A549 (cell line): ENCODE results near the gene FBLN5. TPM values are rescaled to one million over a fixed set of nuclear protein-coding genes. Genes with fewer than 3 reads are reported as not detected.

Experiments used
- ATAC-seq, 2 experiments: fragments of 200-7000 bp in 1 of 2; fragments of >200 bp in 1 of 2; cut with Nextera tagmentation in 1 of 2; cut with Tn5 transposase in 1 of 2; 3 replicates each; pipeline versions ENCODE4 v1.8.0 to v1.9.1; 2018 to 2020; ENCODE audit warnings: mild to moderate bottlenecking in 1 of 2, moderate library complexity in 1 of 2
- CTCF ChIA-PET: fragments of 300-600 bp; sonication (Branson Sonifier 250); formaldehyde crosslinking; extraction: SDS; loops from one replicate; lab custom pipeline; 2021; ENCODE audit warnings: antibody characterized with exemption, inconsistent platforms; lab: Yijun Ruan, JAX
- POLR2A ChIA-PET: fragments of 350-600 bp; formaldehyde crosslinking; extraction: SDS; loops from one replicate; lab custom pipeline; 2021; ENCODE audit warnings: antibody characterized with exemption, inconsistent platforms; lab: Yijun Ruan, JAX
- DNase-seq, 2 experiments: peaks; one replicate each; pipeline versions ENCODE4 v3.0.0 to v3.0.0-alpha.2; 2011 to 2016; ENCODE audit warnings: low read depth in 1 of 2, low spot score in 1 of 2
- FAIRE-seq: peaks from 2 replicates; lab custom pipeline; 2011; peaks lifted over from hg19 to GRCh38; lab: Jason Lieb, UNC
- H3K27ac ChIP-seq, 2 experiments: fragments of >200 bp; sonication (Bioruptor Twin); formaldehyde crosslinking; 3 replicates each; pipeline ENCODE4 v1.5.1; 2016 to 2017
- H3K4me1 ChIP-seq: fragments of >200 bp; sonication (Bioruptor Twin); formaldehyde crosslinking; 3 replicates; pipeline ENCODE4 v1.6.1; 2016
- H3K4me2 ChIP-seq: fragments of >200 bp; sonication (Bioruptor Twin); formaldehyde crosslinking; 3 replicates; pipeline ENCODE4 v1.6.1; 2016
- H3K4me3 ChIP-seq: fragments of >200 bp; sonication (Bioruptor Twin); formaldehyde crosslinking; 3 replicates; pipeline ENCODE4 v1.5.1; 2016
- H3K9me3 ChIP-seq: fragments of >200 bp; sonication (Bioruptor Twin); formaldehyde crosslinking; 3 replicates; pipeline ENCODE4 v1.6.1; 2016
- ATOH8 ChIP-seq: fragments of 250-450 bp; sonication (Bioruptor Pico); IDR thresholded peaks from 2 replicates; pipeline ENCODE4 v1.5.0; 2020; ENCODE audit warnings: low read depth, mild to moderate bottlenecking, moderate library complexity
- BHLHE40 ChIP-seq: IDR thresholded peaks from 2 replicates; pipeline ENCODE4 v1.6.1; 2012; ENCODE audit warnings: low read depth, low read length, inconsistent platforms
- CBX2 ChIP-seq: fragments of 200-600 bp; sonication (generic); IDR thresholded peaks from 2 replicates; pipeline ENCODE4 v1.6.1; 2016; ENCODE audit warnings: low read depth, mild to moderate bottlenecking, borderline replicate concordance
- CHD4 ChIP-seq: fragments of 200-600 bp; sonication (generic); IDR thresholded peaks from 2 replicates; pipeline ENCODE4 v1.6.1; 2016; ENCODE audit warnings: antibody characterized with exemption, mild to moderate bottlenecking, borderline replicate concordance
- EHMT2 ChIP-seq: fragments of 200-600 bp; sonication (generic); IDR thresholded peaks from 2 replicates; pipeline ENCODE4 v1.6.1; 2016; ENCODE audit warnings: antibody characterized with exemption, low read depth, mild to moderate bottlenecking, moderate library complexity
- ELK1 ChIP-seq: fragments of 150-350 bp; IDR thresholded peaks from 2 replicates; pipeline ENCODE4 v1.6.1; 2014; ENCODE audit warnings: low read depth, mild to moderate bottlenecking, low read length
- ESRRA ChIP-seq: fragments of 150-350 bp; IDR thresholded peaks from 2 replicates; pipeline ENCODE4 v1.6.1; 2014; ENCODE audit warnings: mild to moderate bottlenecking, low read length, borderline replicate concordance
- HMGXB4 ChIP-seq: fragments of 250-450 bp; sonication (Bioruptor Pico); IDR thresholded peaks from 2 replicates; pipeline ENCODE4 v1.5.0; 2021; ENCODE audit warnings: mild to moderate bottlenecking, moderate library complexity, borderline replicate concordance
- HOXB13 ChIP-seq: fragments of 250-450 bp; sonication (Bioruptor Pico); IDR thresholded peaks from 2 replicates; pipeline ENCODE4 v1.5.0; 2020; ENCODE audit warnings: low read depth, mild to moderate bottlenecking, moderate library complexity
- JUN ChIP-seq, 2 experiments: fragments of >200 bp; sonication (Bioruptor Twin); formaldehyde crosslinking; IDR thresholded peaks; 2 replicates in 1 of 2; 3 replicates in 1 of 2; pipeline ENCODE4 v1.6.1; 2016 to 2017
- KDM1A ChIP-seq: fragments of 200-600 bp; sonication (generic); IDR thresholded peaks from 2 replicates; pipeline ENCODE4 v1.6.1; 2016; ENCODE audit warnings: low read depth, mild to moderate bottlenecking
- MAZ ChIP-seq: fragments of 150-350 bp; IDR thresholded peaks from 2 replicates; pipeline ENCODE4 v1.6.1; 2014; ENCODE audit warnings: antibody characterized with exemption, low read depth, low read length, borderline replicate concordance
- NFE2L2 ChIP-seq: fragments of 150-350 bp; conservative IDR thresholded peaks from 2 replicates; pipeline ENCODE4 v1.6.1; 2014; ENCODE audit warnings: low read length
- NPAS2 ChIP-seq: fragments of 250-450 bp; sonication (Bioruptor Pico); IDR thresholded peaks from 2 replicates; pipeline ENCODE4 v1.8.0; 2022; ENCODE audit warnings: mild to moderate bottlenecking, moderate library complexity, borderline replicate concordance
- NR3C1 ChIP-seq: fragments of >200 bp; sonication (Bioruptor Twin); formaldehyde crosslinking; IDR thresholded peaks from 3 replicates; pipeline ENCODE4 v1.6.1; 2017
- PHF8 ChIP-seq: fragments of 200-600 bp; sonication (generic); IDR thresholded peaks from 2 replicates; pipeline ENCODE4 v1.6.1; 2016; ENCODE audit warnings: low read depth, mild to moderate bottlenecking, antibody characterized with exemption, moderate library complexity, borderline replicate concordance
- POLR2A ChIP-seq: IDR thresholded peaks from 2 replicates; pipeline ENCODE4 v1.6.1; 2012; ENCODE audit warnings: mild to moderate bottlenecking, low read length
- POLR2AphosphoS2 ChIP-seq: conservative IDR thresholded peaks from 2 replicates; pipeline ENCODE4 v1.6.1; 2012; ENCODE audit warnings: low read length, improper control_type of control experiment, inconsistent platforms
- RAD21 ChIP-seq, 2 experiments: fragments of >200 bp in 1 of 2; sonication (Bioruptor Twin) in 1 of 2; formaldehyde crosslinking in 1 of 2; IDR thresholded peaks in 1 of 2; conservative IDR thresholded peaks in 1 of 2; 2 replicates in 1 of 2; 3 replicates in 1 of 2; pipeline ENCODE4 v1.6.1; 2012 to 2018; ENCODE audit warnings: inconsistent platforms in 1 of 2
- RARB ChIP-seq: fragments of 250-450 bp; sonication (Bioruptor Pico); IDR thresholded peaks from 2 replicates; pipeline ENCODE4 v1.8.0; 2021; ENCODE audit warnings: mild to moderate bottlenecking, moderate library complexity
- REST ChIP-seq: fragments of 200-600 bp; sonication (generic); IDR thresholded peaks from 2 replicates; pipeline ENCODE4 v1.6.1; 2016; ENCODE audit warnings: antibody characterized with exemption, mild to moderate bottlenecking, moderate library complexity
- RFX5 ChIP-seq: fragments of 450-650 bp; IDR thresholded peaks from 2 replicates; pipeline ENCODE4 v1.7.1; 2014; ENCODE audit warnings: antibody characterized with exemption, mild to moderate bottlenecking, moderate library complexity
- SMC3 ChIP-seq: fragments of >200 bp; sonication (Bioruptor Twin); formaldehyde crosslinking; IDR thresholded peaks from 3 replicates; pipeline ENCODE4 v1.6.1; 2018; ENCODE audit warnings: inconsistent platforms
- SREBF2 ChIP-seq: fragments of 450-650 bp; IDR thresholded peaks from 2 replicates; pipeline ENCODE4 v1.6.1; 2014; ENCODE audit warnings: mild to moderate bottlenecking, moderate library complexity
- ZFP36 ChIP-seq: fragments of 450-650 bp; IDR thresholded peaks from 2 replicates; pipeline ENCODE4 v1.6.1; 2014; ENCODE audit warnings: borderline replicate concordance; ENCODE audit not compliant: partially characterized antibody
- ZNF302 ChIP-seq: fragments of 250-450 bp; sonication (Bioruptor Pico); IDR thresholded peaks from 2 replicates; pipeline ENCODE4 v1.9.0; 2021; ENCODE audit warnings: inconsistent platforms, mild to moderate bottlenecking, moderate library complexity
- WGBS: methylation state at CpG from one replicate; pipeline ENCODE4 v1.1.6; 2017; ENCODE audit errors: missing lambda C conversion rate; 5-methylcytosine and 5-hydroxymethylcytosine counted together
- polyA plus RNA-seq, 4 experiments: library from polyadenylated mRNA; depleted of rRNA in 3 of 4; stranded (reverse); fragments of >200 nt; fragmentation: RNase III in 1 of 4; extraction: RNeasy Plus Mini Kit Qiagen cat#74134 plus additional on column Dnase treatment in 1 of 4; gene quantifications; 2 replicates in 3 of 4; 3 replicates in 1 of 4; pipeline ENCODE4 v1.2.3, GENCODE V29; 2011 to 2017

The FBLN5 gene
- polyA plus RNA-seq, 2 of the 4 experiments (the other 2 are of a cell fraction): 0.88 to 1.3 TPM

GRCh38 chr14:91910196-91910595 lies 37.3 kb downstream of the FBLN5 start:
- DNase-seq (no peak), FAIRE-seq (no peak), ATAC-seq (no peak)
- no peaks in the 10 kb centered on the region; the same call in 2 of the 3 replicates for H3K4me1 ChIP-seq
- H3K4me2 ChIP-seq: no peak overlapping the region
- ChIA-PET POLR2A (no interaction called here), CTCF (interaction anchor here (1.9 to 8.4 kb wide), 2 partner anchors 70 to 262 kb away, joined by 6 to 65 read pairs; no protein-coding TSS in a partner anchor)
- no peak for TF ChIP-seq MAZ
- no peak for TF ChIP-seq NR3C1
- TF ChIP-seq RAD21 (conservative IDR thresholded peaks at IDR 0.05 in 1 of 2, IDR thresholded peaks at IDR 0.05 in 1 of 2): no peak
- TF ChIP-seq RFX5: no peak
- no peak for TF ChIP-seq EHMT2
- TF ChIP-seq BHLHE40: no peak
- TF ChIP-seq ZNF302: no peak
- TF ChIP-seq ESRRA: no peak
- TF ChIP-seq RARB: no peak
- TF ChIP-seq CBX2: no peak
- no peak for TF ChIP-seq HMGXB4 (CRISPR knock-in tag)
- TF ChIP-seq HOXB13 (CRISPR knock-in tag): no peak
- no peak for TF ChIP-seq POLR2A
- no peak for TF ChIP-seq ATOH8 (CRISPR knock-in tag)
- no peak for TF ChIP-seq JUN (IDR thresholded peaks at IDR 0.05)
- TF ChIP-seq PHF8: no peak
- no peak for TF ChIP-seq CHD4
- H3K27ac ChIP-seq: no peak overlapping the region
- no peak overlapping the region for H3K4me3 ChIP-seq
- WGBS: 83% methylated on average over 9 of the region's 9 CpGs
- H3K9me3 ChIP-seq: no peaks in the 10 kb centered on the region

- H3K9me3 ChIP-seq: no peaks in the 10 kb centered on the region
- H3K4me2 ChIP-seq: no peak overlapping the region
- H3K27ac ChIP-seq: no peak overlapping the region
- H3K4me3 ChIP-seq: no peak overlapping the region
- TF ChIP-seq CHD4 (no peak), SREBF2 (no peak), ELK1 (no peak), BHLHE40 (no peak), HOXB13 (CRISPR knock-in tag) (no peak), MAZ (no peak), EHMT2 (no peak), ZFP36 (no peak), POLR2AphosphoS2 (no peak), NPAS2 (CRISPR knock-in tag) (no peak), ATOH8 (CRISPR knock-in tag) (no peak), NFE2L2 (no peak), KDM1A (no peak), REST (no peak), SMC3 (no peak)
- POLR2A ChIA-PET: no interaction called here
- FAIRE-seq (no peak), ATAC-seq (no peak; a peak in 1 of 6 replicates), DNase-seq (peak in 1 of 2 experiments; percentile 48)
- WGBS: 31% methylated on average over 2 of the region's 2 CpGs
- CTCF ChIA-PET: no interaction called here
- H3K4me1 ChIP-seq: no peaks in the 10 kb centered on the region; the same call in 2 of the 3 replicates
Observed at GRCh38 chr14:91906374-91906773, 41.1 kb downstream of the FBLN5 start.
